GM19099 (cell line): Measurements from ENCODE around the gene ZBTB16.

ENCODE experiments used
- POLR2A ChIP-seq: IDR thresholded peaks from 3 replicates; pipeline ENCODE4 v1.6.1; 2011; ENCODE audit warnings: low read depth; ENCODE audit not compliant: insufficient read length; ENCODE audit errors: extremely low read depth

The ZBTB16 gene

GRCh38 chr11:114083391-114084252 lies 24.1 kb downstream of the ZBTB16 start:
- TF ChIP-seq POLR2A = no peak

GRCh38 chr11:114084414-114084813 lies 24.9 kb downstream of the ZBTB16 start:
- TF ChIP-seq POLR2A = no peak

GRCh38 chr11:114085965-114086793 lies 26.7 kb downstream of the ZBTB16 start:
- no peak for TF ChIP-seq POLR2A

- TF ChIP-seq POLR2A = no peak
These were observed 27.5 kb downstream of the ZBTB16 start for GRCh38 chr11:114087025-114087424.

GRCh38 chr11:114088216-114088615 lies 28.7 kb downstream of the ZBTB16 start:
- no peak for TF ChIP-seq POLR2A

GRCh38 chr11:114088836-114089235 lies 29.3 kb downstream of the ZBTB16 start:
- no peak for TF ChIP-seq POLR2A

- TF ChIP-seq POLR2A = no peak
These were observed 30.2 kb downstream of the ZBTB16 start for GRCh38 chr11:114089748-114090147.

GRCh38 chr11:114090225-114090910 lies 30.9 kb downstream of the ZBTB16 start:
- no peak for TF ChIP-seq POLR2A

- no peak for TF ChIP-seq POLR2A
These were observed 31.5 kb downstream of the ZBTB16 start for GRCh38 chr11:114090976-114091375.

GRCh38 chr11:114091516-114092397 lies 32.2 kb downstream of the ZBTB16 start:
- no peak for TF ChIP-seq POLR2A

GRCh38 chr11:114092478-114092877 lies 33.0 kb downstream of the ZBTB16 start:
- no peak for TF ChIP-seq POLR2A

- no peak for TF ChIP-seq POLR2A
These were observed 33.4 kb downstream of the ZBTB16 start for GRCh38 chr11:114092953-114093352.

GRCh38 chr11:114094516-114094915 lies 35.0 kb downstream of the ZBTB16 start:
- TF ChIP-seq POLR2A = no peak

GRCh38 chr11:114095899-114096298 lies 36.4 kb downstream of the ZBTB16 start:
- TF ChIP-seq POLR2A = no peak
